Cardiac muscle cell (in vitro differentiated cells and primary cell): Measurements from ENCODE around the gene ASH1L. TPM values are rescaled to one million over a fixed set of nuclear protein-coding genes. Genes with fewer than 3 reads are reported as not detected.

Experiments used
- DNase-seq, 2 donors: peaks; one replicate each; pipeline versions ENCODE4 v3.0.0 to v3.0.0-alpha.2; 2010 to 2017; ENCODE audit warnings: low read depth in 1 of 2, low spot score in 1 of 2
- H3K27ac ChIP-seq: fragments of 200-600 bp; sonication (generic); 2 replicates; pipeline ENCODE4 v1.5.1; 2016
- H3K27me3 ChIP-seq: fragments of 200-600 bp; sonication (generic); 2 replicates; pipeline ENCODE4 v1.6.0; 2016; ENCODE audit warnings: control low read depth
- H3K36me3 ChIP-seq: fragments of 200-600 bp; sonication (generic); 2 replicates; pipeline ENCODE4 v1.5.1; 2016; ENCODE audit warnings: control low read depth
- H3K4me1 ChIP-seq: fragments of 200-600 bp; sonication (generic); 2 replicates; pipeline ENCODE4 v1.8.1; 2017; ENCODE audit warnings: low read depth, mild to moderate bottlenecking, mixed run types
- H3K4me3 ChIP-seq: fragments of 200-600 bp; sonication (generic); 2 replicates; pipeline ENCODE4 v1.5.1; 2016; ENCODE audit warnings: mild to moderate bottlenecking
- H3K9me3 ChIP-seq: fragments of 200-600 bp; sonication (generic); 2 replicates; pipeline ENCODE4 v1.5.1; 2017; ENCODE audit warnings: low read depth, mild to moderate bottlenecking, control low read depth
- polyA plus RNA-seq: library from polyadenylated mRNA; unstranded; fragments of >200 nt; fragmentation: Nextera tagmentation; extraction: Ambion mirVana; gene quantifications from 2 replicates; pipeline ENCODE4 v1.2.1, GENCODE V29; 2016
- total RNA-seq: library from RNA; depleted of rRNA; stranded (reverse); fragments of >200 nt; gene quantifications from 2 replicates; pipeline ENCODE4 v1.2.3, GENCODE V29; 2016
- TF ChIP-seq, protein P1 (sequence below): IDR thresholded peaks from 2 replicates; pipeline ENCODE4 v1.5.1; 2012; ENCODE audit warnings: low read depth, mild to moderate bottlenecking, low read length

ASH1L gene
- total and polyA plus RNA-seq, 2 experiments from 2014 or later: 25.9 to 31.2 TPM

DNA sequence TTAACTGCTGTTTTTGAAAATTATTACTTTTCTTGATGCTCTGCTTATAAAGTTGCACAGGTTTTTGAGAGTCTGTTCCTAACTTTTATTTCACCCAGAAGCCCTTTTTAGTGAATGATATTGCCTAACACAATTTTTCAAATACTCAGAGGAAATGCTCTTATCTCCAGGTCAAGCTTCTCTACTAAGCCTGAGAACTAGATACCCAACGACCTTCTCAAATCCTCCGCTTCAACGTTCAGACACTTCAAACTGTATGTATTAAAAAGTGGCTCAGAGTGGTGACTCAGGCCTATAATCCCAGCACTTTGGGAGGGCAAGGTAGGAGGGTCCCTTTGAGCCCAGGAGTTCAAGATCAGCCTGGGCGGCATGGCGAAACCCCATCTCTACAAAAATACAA, 88.5 kb downstream of the ASH1L start:
- TF ChIP-seq, protein P1, sequence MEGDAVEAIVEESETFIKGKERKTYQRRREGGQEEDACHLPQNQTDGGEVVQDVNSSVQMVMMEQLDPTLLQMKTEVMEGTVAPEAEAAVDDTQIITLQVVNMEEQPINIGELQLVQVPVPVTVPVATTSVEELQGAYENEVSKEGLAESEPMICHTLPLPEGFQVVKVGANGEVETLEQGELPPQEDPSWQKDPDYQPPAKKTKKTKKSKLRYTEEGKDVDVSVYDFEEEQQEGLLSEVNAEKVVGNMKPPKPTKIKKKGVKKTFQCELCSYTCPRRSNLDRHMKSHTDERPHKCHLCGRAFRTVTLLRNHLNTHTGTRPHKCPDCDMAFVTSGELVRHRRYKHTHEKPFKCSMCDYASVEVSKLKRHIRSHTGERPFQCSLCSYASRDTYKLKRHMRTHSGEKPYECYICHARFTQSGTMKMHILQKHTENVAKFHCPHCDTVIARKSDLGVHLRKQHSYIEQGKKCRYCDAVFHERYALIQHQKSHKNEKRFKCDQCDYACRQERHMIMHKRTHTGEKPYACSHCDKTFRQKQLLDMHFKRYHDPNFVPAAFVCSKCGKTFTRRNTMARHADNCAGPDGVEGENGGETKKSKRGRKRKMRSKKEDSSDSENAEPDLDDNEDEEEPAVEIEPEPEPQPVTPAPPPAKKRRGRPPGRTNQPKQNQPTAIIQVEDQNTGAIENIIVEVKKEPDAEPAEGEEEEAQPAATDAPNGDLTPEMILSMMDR: no peak
- Histone ChIP-seq H3K4me1 (peaks cover 9% of the 10 kb centered on the region), H3K9me3 (no peaks in the 10 kb centered on the region), H3K27ac (peak overlapping the region; percentile 38), H3K27me3 (no peaks in the 10 kb centered on the region), H3K36me3 (peaks cover 6% of the 10 kb centered on the region), H3K4me3 (no peak overlapping the region)
- peak; percentile 9 to 35 for DNase-seq

DNA sequence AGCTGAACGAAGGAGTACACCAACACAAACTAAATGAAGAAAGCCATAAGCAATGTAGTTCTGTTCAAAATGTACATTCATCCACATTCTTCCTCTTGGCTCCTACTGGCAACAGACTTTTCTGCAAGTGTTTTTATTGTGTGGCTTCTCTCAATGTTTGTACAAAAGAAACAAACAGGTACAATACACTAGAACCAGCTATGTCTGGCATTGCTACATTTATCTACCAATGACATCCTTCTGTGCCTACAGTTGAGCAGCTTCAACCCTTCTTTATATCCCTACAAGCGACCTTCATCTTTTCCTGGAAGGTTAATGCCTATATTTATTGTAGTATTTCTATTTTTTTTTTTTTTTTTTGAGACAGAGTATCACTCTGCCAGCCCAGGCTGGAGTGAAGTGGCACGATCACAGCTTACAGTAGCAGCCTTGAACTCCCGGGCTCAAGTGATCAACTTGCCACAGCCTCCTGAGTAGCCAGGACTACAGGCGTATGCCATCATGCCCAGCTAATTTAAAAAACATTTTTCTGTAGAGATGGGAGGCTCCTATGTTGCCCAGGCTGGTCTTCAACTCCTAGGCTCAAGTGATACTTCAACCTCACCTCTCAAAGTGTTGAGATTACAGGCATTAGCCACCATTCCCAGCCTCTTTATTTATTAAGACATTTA, 89.3 kb downstream of the ASH1L start:
- H3K27ac ChIP-seq: peak overlapping the region; percentile 38
- H3K27me3 ChIP-seq: no peaks in the 10 kb centered on the region
- no peak overlapping the region for H3K4me3 ChIP-seq
- H3K9me3 ChIP-seq: no peaks in the 10 kb centered on the region
- no peak for DNase-seq
- peaks cover 6% of the 10 kb centered on the region for H3K36me3 ChIP-seq
- TF ChIP-seq, protein P1: no peak
- H3K4me1 ChIP-seq: peaks cover 9% of the 10 kb centered on the region

DNA sequence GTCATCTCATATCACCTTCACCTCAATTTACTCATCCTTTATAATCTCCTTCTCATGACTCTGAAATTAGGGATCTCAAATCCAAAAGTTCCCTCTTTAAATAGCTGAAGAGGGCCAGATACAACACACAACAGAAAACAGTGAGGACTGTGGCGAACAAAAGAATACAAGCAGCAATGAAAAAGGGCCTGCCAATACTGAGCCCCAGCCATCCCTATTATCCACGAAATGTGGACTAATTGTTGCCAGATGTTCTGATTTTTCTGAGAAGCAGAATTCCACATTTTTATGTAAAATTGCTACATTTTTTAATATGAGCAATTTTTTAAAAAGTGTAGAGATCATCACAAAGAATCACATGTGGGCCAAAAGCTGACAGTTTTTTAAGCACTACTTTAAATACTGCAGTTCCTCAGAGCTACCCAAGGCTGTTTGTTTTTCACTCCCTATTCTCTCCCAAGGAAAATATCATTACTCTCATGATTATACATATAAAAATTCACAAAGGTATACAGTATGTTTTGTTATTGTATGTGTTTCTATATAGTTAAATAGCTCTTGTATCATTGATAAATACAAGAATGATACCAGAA, 90.0 kb downstream of the ASH1L start:
- no peak overlapping the region for H3K27ac ChIP-seq
- H3K4me3 ChIP-seq: no peak overlapping the region
- no peaks in the 10 kb centered on the region for H3K27me3 ChIP-seq
- no peak for DNase-seq
- TF ChIP-seq, protein P1: no peak
- H3K4me1 ChIP-seq: peaks cover 9% of the 10 kb centered on the region
- H3K9me3 ChIP-seq: no peaks in the 10 kb centered on the region
- peaks cover 6% of the 10 kb centered on the region for H3K36me3 ChIP-seq

DNA sequence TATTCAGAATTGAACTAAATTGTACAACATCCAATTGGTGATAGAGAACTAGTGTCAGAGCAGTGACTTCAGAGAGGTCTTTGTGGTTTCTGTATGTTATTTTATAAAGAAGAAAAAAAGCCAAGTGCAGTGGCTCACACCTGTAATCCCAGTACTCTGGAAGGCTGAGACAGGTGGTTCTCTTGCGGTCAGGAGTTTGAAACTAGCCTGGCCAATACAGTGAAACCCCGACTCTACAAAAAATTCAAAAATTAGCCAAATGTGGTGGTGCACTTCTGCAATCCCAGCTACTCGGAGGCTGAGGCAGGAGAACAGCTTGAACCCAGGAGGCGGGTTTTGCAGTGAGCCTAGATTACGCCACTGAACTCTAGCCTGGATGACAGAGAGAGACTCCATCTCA, 90.7 kb downstream of the ASH1L start:
- no peaks in the 10 kb centered on the region for H3K9me3 ChIP-seq
- no peak overlapping the region for H3K27ac ChIP-seq
- TF ChIP-seq, protein P1: no peak
- H3K27me3 ChIP-seq: no peaks in the 10 kb centered on the region
- peaks cover 9% of the 10 kb centered on the region for H3K4me1 ChIP-seq
- peaks cover 1% of the 10 kb centered on the region for H3K36me3 ChIP-seq
- no peak overlapping the region for H3K4me3 ChIP-seq
- DNase-seq: no peak

DNA sequence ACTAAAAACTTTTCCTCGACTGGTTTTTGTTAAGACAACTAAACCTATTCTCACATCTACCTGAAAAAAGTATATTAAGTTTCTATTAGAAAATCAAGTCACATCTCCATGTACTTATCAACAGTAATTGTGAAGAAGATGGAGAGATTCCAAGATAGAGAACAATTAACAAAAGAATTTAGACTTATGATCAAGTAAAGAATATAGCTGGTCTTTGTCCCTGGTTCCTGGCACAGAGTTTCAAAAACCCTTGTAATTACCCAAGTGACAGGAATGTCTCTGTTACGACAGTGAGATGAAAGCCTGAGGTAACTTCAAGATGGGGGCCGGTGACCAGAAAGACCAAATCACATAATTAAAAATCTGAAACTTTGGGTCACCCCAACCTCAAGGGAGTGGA, 91.6 kb downstream of the ASH1L start:
- Histone ChIP-seq H3K36me3 (no peaks in the 10 kb centered on the region), H3K27me3 (no peaks in the 10 kb centered on the region), H3K9me3 (no peaks in the 10 kb centered on the region), H3K27ac (no peak overlapping the region), H3K4me3 (no peak overlapping the region), H3K4me1 (peaks cover 9% of the 10 kb centered on the region)
- no peak for DNase-seq
- TF ChIP-seq, protein P1: no peak
